Liver (tissue), 3 donors: ENCODE data around the gene NCOA6.
"Not testable (repeated sequence)": the region's sequence is repeated elsewhere in the genome, so short reads cannot be mapped to it uniquely, and the experiment has no call there.

ENCODE experiments used
- ATF3 ChIP-seq: IDR thresholded peaks from 2 replicates; pipeline ENCODE4 v1.6.1; 2016; ENCODE audit warnings: antibody characterized with exemption
- CTCF ChIP-seq: fragments of 150-350 bp; IDR thresholded peaks from 2 replicates; pipeline ENCODE4 v1.5.1; 2017; ENCODE audit warnings: improper control_type of control experiment, low read depth, low read length; ENCODE audit not compliant: missing input control
- FOXA1 ChIP-seq: IDR thresholded peaks from 2 replicates; pipeline ENCODE4 v1.6.1; 2016; ENCODE audit warnings: antibody characterized with exemption
- JUND ChIP-seq, 2 donors: IDR thresholded peaks; 2 replicates each; pipeline ENCODE4 v1.6.1; 2016; ENCODE audit warnings: antibody characterized with exemption in 2 of 2
- MAX ChIP-seq: IDR thresholded peaks from 2 replicates; pipeline ENCODE4 v1.6.1; 2016; ENCODE audit warnings: antibody characterized with exemption
- RAD21 ChIP-seq, 2 donors: IDR thresholded peaks; 2 replicates each; pipeline ENCODE4 v1.6.1; 2016; ENCODE audit warnings: antibody characterized with exemption in 2 of 2, mild to moderate bottlenecking in 2 of 2
- REST ChIP-seq: IDR thresholded peaks from 2 replicates; pipeline ENCODE4 v1.6.1; 2016; ENCODE audit warnings: antibody characterized with exemption, mild to moderate bottlenecking
- RXRA ChIP-seq, 2 donors: IDR thresholded peaks; 2 replicates each; pipeline ENCODE4 v1.6.1; 2017 to 2018; ENCODE audit warnings: antibody characterized with exemption in 2 of 2, mild to moderate bottlenecking in 1 of 2
- SP1 ChIP-seq: IDR thresholded peaks from 2 replicates; pipeline ENCODE4 v1.6.1; 2018; ENCODE audit warnings: antibody characterized with exemption, mild to moderate bottlenecking
- TAF1 ChIP-seq: conservative IDR thresholded peaks from 2 replicates; pipeline ENCODE4 v1.6.1; 2016; ENCODE audit warnings: antibody characterized with exemption, mild to moderate bottlenecking
- YY1 ChIP-seq: IDR thresholded peaks from 2 replicates; pipeline ENCODE4 v1.6.1; 2016; ENCODE audit warnings: antibody characterized with exemption, mild to moderate bottlenecking
- ZBTB33 ChIP-seq: IDR thresholded peaks from 2 replicates; pipeline ENCODE4 v1.6.1; 2016; ENCODE audit warnings: antibody characterized with exemption
- donor health status: healthy.
- donor health status: healthy.

- not testable (repeated sequence) for TF ChIP-seq CTCF; TAF1; RAD21 (IDR thresholded peaks at IDR 0.05); MAX; RXRA (IDR thresholded peaks at IDR 0.05); SP1; FOXA1; JUND (IDR thresholded peaks at IDR 0.05); ZBTB33; ATF3; YY1; REST
Observed at GRCh38 chr20:34722560-34722959, 102.9 kb downstream of the NCOA6 start.
